ENCODE data around the gene SF3A1.

DNA sequence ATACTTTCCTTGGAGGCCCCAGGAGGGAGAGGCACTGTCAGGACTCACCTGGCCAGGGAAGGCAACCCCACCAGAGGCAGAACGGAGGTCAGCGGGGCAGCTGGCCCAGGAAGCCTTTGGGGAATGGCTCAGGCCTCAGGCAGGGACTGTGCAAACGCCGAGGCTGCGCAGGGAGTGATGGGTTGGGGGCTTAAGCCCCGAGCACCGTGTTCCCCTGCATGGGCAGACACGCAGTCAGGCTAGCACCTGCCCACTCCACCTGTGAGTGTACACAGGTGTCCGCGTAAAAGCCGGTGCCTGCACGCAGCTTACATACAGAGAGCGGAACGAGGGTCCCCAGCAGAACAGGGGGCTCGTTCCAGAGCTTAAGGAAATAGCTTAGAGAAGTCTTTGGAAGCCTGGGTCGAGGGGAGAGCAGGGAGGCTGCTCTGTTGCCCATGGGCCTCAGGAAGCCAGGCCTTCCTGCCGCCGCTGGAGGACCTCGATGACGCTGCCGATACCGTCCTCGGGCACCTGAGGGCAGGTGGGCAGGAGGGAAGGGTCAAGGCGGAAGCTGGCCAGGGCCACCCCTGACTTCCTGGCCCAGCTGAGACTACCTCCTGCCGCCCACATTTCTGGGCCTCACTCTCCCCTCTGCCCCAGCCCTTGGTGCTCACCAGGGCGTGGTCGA, 71.4 kb downstream of the SF3A1 start:
- TF ChIP-seq POLR2A (IDR thresholded peaks at IDR 0.05; ENCODE audit: low read depth, low read length) (no peak), POLR2AphosphoS5 (IDR thresholded peaks at IDR 0.05; ENCODE audit: low read depth, low read length) (no peak)

Measured in GM12892 (cell line).